ENCODE results near the gene DIABLO.
"Not testable (repeated sequence)": the region's sequence is repeated elsewhere in the genome, so short reads cannot be mapped to it uniquely, and the experiment has no call there.

Gene DIABLO

GRCh38 chr12:122187466-122187865, 38.4 kb downstream of the DIABLO start:
- DNase-seq: no peak

DNA sequence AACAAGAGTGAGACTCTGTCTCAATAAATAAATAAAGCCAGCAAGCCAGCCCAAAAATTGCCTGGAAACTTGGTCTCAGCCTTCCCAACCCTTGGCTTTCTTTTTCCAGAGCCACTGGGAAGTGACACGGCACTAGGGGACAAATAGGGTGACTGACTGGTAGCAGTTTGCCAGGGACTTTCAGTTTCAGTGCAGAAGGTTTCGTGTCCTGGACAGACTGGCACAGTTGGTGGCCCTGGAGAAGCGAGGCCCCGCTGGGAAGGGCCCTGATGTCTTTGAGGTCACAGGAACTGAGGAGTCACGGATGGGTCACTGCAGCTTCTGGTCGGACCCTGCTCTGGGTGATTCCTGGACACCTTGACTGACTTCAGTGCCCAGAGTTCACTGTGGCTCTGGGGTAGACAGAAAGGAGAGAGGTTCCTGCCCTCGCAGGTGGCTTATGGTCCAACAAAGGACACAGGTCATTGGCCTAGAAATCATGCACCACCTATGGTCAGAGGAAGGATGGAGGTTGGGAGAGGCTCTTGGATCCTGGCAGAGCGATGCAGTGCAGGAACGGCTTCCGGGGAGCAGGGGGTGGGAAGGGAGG, 40.3 kb downstream of the DIABLO start:
- DNase-seq: no peak

- no peak for DNase-seq
Observed at GRCh38 chr12:122185079-122185478, 40.8 kb downstream of the DIABLO start.

GRCh38 chr12:122184517-122184916, 41.3 kb downstream of the DIABLO start:
- no peak for DNase-seq

- no peak for DNase-seq
Observed at GRCh38 chr12:122183588-122183940, 42.3 kb downstream of the DIABLO start.

GRCh38 chr12:122182887-122183587, 42.8 kb downstream of the DIABLO start, which contains the start of gene LRRC43:
TSS of gene LRRC43 (plus strand) at chr12:122183123. CDS start at chr12:122183145, 22 bp downstream.
- peak; percentile 61 for DNase-seq

GRCh38 chr12:122176473-122176872, 49.4 kb downstream of the DIABLO start:
- not testable (repeated sequence) for DNase-seq

DNA sequence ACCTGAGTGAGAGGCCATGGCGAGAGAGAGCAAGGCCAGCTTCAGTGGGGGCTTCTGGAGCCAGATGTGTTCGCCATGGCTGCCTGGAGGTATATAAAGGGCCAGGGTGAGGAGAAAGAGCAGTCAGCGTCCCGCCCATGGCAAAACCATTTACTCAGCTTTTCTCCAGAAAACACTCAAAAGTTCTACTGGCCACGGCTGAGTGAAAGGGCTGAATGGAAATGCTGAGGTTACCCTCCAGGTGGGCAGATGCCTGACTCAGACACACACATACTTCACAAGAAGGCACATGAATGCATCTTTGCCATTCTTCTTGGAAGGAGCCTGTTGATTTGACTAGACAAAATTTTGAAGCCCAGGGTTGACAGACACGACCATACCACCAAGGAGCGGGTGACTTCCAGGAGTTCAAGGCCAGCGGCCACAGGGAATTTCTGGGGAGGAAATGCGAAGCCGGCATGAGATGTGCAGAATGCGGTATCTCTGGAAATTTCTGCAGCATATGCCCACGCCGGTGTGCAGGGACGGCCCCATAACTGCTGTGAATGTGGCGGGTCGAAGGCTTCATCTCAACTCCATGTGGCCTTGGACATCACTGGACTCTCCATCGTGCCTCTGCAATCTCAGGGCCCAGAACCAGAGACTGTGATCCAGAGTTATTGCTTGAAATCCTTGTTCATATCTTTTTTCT, 51.6 kb downstream of the DIABLO start, which contains the start of gene IL31:
Gene IL31 (minus strand): TSS at position 67 of the 691 bp plus-strand sequence. CDS start 49 bp downstream, at position 18.
- DNase-seq: no peak

DNA sequence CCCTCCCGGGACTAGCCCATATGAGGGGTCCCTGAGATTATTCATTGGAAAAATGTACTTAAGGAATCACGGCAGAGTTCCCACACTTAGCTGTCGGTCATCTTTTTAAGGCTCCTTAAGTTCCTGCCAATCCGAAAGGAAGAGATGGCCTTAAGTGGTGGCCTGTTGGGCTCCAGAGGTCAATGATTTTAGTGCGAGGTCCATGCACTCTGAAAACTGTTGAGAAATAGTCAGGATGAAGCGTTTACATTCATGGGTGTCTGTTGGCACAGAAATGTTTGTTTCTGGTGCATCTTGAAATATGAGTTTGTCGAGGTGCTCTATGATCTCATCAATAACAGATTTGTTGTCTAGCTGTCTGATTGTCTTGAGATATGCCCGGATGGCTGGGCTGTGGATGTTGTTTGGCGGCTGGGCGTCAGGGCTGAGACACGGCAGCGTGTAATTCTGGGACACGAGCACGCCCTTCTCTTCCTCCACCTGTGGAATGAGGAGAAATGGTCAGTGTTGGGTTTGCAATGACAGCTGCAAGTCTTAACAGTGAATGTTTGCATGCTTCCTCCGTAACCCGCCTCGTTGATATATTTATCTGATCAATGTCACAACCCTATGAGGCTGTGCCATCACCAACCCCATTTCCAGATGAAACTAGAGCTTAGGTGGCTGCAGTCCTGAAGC, 53.5 kb downstream of the DIABLO start:
- no peak for DNase-seq

- no peak for DNase-seq
Observed at GRCh38 chr12:122171399-122171798, 54.5 kb downstream of the DIABLO start.

DNA sequence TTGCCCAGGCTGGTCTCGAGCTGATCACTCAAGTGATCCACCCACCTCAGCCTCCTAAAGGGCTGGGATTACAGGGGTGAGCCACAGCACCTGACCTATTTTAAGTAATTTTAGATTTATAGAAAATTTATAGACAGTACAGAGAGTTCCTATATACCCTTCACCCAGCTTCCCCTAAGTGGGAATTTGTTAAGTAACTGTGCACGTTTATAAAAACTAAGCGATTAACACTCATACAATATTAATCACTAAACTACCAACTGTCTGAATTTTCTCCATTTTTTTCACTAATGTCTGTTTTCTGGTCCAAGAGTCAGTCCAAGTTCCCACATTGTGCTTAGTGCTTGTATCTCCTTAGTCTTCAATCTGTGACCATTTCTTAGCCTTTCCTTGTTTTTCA, 57.4 kb downstream of the DIABLO start:
- no peak for DNase-seq

DNA sequence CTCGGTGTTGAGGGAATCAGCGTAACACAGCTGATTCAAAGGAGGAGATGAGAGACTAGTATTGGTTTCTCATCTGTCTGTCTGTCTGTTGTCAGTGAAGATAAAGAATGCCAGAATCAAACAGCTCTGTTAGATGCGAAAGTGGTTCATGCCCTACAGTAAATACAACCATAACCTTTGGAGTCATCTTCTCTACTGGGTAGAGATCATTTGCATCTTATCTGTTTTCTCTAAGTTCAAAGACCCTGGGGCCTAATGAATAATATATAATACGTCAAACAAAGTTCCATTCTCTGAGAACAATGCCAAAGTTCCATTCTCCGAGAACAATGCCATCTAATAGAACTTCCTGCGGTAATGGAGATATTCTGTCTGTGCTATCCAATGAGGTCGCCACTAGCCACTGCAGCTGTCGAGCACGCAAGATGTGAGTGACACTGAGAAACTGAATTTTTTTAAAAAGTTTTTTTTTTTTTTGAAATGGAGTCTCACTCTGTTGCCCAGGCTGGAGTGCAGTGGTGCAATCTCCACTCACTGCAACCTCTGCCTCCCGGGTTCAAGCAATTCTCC, 58.4 kb downstream of the DIABLO start:
- no peak for DNase-seq

- no peak for DNase-seq
Observed at GRCh38 chr12:122166422-122167349, 59.2 kb downstream of the DIABLO start.

DNA sequence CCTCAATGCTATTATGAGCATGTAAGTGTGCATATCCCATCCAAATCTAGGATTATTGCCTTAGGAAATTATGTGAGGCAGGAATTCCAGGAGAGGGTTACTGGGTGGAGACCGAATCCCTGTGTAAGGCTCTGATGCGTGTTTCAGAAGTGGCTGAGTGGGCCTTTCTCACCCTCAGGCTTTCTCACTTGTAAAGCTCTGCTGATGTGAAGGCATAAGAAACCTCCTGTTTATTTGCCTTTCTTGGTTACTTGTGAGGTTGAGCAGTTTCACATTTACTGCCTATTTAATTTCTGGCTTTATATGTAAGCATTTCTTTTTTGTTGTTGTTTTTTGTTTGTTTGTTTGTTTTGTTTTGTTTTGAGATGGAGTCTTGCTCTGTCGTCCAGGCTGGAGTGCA, 62.9 kb downstream of the DIABLO start:
- DNase-seq: no peak

DNA sequence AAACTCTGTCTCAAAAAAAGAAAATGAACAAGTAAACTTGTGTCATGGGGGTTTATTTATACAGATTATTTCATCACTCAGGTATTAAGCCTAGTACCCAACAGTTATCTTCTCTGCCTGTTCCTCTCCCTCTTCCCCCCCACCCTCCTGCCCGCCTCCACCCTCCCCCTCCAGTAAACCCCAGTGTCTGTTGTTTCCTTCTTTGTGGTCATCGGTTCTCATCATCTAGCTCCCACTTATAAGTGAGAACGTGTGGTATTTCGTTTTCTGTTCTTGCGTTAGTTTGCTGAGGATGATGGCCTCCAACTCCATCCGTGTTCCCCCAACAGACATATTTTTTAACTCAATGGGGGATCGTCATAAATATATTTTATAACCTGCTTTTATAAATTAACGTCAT, 64.2 kb downstream of the DIABLO start:
- DNase-seq: no peak

DNA sequence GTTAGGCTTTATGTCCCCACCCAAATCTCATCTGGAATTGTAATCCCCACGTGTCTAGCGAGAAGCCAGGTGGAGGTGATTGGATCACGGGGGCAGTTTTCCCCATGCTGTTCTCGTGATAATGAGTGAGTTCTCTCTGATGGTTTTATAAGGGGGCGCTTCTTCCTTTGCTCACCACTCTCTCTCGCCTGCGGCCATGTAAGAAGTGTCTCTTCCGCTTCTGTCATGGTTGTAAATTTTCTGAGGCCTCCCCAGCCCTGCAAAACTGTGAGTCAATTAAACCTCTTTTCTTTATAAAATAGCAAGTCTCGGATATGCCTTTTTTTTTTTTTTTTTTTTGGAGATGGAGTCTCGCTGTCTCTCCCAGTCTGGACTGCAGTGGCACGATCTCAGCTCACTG, 65.1 kb downstream of the DIABLO start:
- no peak for DNase-seq

GRCh38 chr12:122159882-122160281, 66.0 kb downstream of the DIABLO start:
- no peak for DNase-seq

GRCh38 chr12:122158700-122159285, 67.1 kb downstream of the DIABLO start:
- no peak for DNase-seq

Data from right hindlimb (tissue), 1 donor.